A549 treated with dexamethasone at 1 μM for 4 hours (cell line): Measurements from ENCODE around the gene ECM2. TPM values are rescaled to one million over a fixed set of nuclear protein-coding genes. Genes with fewer than 3 reads are reported as not detected.

Source experiments
- total RNA-seq: library from RNA; stranded (reverse); fragments of 200-300 nt; extraction: Qiagen RNA extraction; gene quantifications from 5 replicates; pipeline ENCODE4 v1.2.3, GENCODE V29; 2022

Gene ECM2
- 0.08 to 0.11 TPM (median 0.11 TPM) in 5 replicates for total RNA-seq

DNA sequence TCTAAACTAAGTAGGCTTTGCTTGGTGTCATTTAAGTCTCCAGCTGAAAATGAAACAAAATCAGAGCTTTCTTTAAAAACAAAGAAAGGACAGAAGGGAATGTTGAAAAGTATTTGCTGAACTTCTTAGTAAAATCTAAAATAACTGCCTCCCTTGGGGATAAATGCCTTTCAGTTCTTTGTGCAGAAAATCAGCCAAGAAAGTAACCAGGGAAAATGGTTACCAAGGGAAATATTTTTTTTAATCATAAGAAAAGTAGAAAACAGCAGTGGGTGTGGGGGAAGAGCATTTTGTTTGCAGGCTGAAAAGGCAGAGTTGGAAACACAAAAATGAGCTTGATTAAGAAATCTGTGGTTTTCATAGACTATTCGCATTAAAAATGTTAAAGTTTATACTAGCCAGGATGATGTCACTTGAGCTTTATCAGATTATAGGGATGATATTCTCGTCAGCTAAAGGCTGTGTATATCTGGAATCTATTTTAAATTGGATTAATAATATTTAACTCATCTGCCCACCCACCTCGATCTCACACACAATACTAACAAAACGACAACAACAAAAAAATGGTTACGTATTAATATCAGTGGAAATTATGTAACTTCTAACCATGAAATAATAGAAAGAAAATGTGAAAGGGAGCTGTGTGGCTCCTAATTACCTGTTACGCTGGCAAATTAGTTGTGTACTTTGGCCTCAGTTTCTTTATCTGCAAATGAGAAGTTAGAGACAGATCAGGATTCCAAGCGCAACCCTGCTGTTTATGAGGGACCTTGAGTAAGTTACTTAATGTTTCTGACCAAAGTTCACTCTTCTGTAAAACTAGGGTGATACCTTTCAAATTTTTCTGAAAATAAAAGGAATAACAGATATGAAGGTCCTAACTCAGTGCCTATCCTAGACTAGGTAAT is at the start of gene ECM2:
Gene ECM2, minus strand, starts transcription at position 51 of the 911 bp plus-strand sequence. CDS start 13,124 bp downstream, outside the sequence.

DNA sequence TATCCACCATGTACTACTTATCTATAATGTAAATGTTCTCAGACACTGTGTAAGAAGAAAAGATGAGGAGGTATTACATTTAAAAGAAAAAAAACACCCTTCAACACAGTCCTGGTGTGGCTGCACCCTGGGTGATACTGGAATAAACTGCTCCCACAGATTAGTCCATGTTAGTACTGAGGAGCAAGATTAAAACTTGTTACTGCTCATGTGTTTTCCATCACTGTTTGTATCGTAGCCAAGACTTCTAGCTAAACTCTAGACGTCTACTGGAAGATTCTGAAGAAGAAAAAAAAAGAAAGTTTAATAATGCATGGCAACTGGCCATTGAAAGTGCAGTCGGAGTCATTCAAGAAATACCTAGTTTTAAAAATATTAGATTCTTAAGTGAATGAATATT is 53.5 kb downstream of the ECM2 start, which contains the start of gene ASPN:
Gene ASPN, minus strand, starts transcription at position 178 of the 400 bp plus-strand sequence.

Other genes with a start within 250 kb of the ECM2 start
- gene IARS1, start 242.3 kb downstream of the ECM2 start, total RNA-seq = 105 to 124 TPM (median 108 TPM) in 5 replicates
- gene NOL8, start 210.6 kb downstream of the ECM2 start, total RNA-seq = 28.2 to 38.1 TPM (median 31.6 TPM) in 5 replicates
- 5.0 to 9.1 TPM (median 8.6 TPM) in 5 replicates for gene CENPP, start 210.0 kb downstream of the ECM2 start, total RNA-seq
- not detected in 5 replicates for gene OGN, start 131.4 kb downstream of the ECM2 start, total RNA-seq
- not detected in 5 replicates for gene OMD, start 111.5 kb downstream of the ECM2 start, total RNA-seq
- gene ASPN, start 53.5 kb downstream of the ECM2 start, total RNA-seq = not detected in 5 replicates
- gene IPPK, start 134.1 kb upstream of the ECM2 start, total RNA-seq = 12.2 to 13.3 TPM (median 12.8 TPM) in 5 replicates
- 25.6 to 38.1 TPM (median 36.0 TPM) in 5 replicates for gene BICD2, start 228.8 kb upstream of the ECM2 start, total RNA-seq